ENCODE measurements around the gene THOP1. TPM values are rescaled to one million over a fixed set of nuclear protein-coding genes. Genes with fewer than 3 reads are reported as not detected.

The THOP1 gene
- total and polyA plus RNA-seq, 7 donors = 23.2 to 97.0 (median 39.8) TPM

DNA sequence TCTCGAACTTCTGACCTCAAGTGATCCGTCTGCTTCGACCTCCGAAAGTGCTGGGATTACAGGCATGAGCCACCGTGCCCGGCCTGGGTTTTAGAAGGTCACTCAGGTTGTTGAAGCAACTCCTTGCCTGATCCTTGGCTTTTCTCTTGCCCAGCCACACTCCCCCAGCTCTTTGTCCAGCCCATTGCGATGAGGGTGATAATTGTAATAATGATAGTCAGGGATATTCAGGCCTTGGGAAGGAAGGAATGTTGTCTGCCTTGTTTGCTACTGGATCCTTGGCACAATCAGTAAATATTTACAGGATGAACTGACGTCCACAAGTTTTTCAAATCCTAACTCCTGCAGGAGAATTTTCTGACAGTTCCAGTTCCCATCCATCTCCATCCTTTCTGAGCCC is 1.8 kb downstream of the THOP1 start:
- DNase-seq = no peak
- no peak overlapping the region for H3K4me3 ChIP-seq
- H3K9me3 ChIP-seq = no peaks in the 10 kb centered on the region
- intact Hi-C loops (cut with DNase I) = loop anchor here (10.0 kb wide), 1 partner anchor 362 kb away; the partner anchor contains the start of gene TIMM13
- 88 to 90% methylated on average over 8 of the region's 8 CpGs for WGBS, 2 donors
- peaks cover 0 to 18% (median 5%) of the 10 kb centered on the region in 4 donors for H3K36me3 ChIP-seq
- TF ChIP-seq POLR2AphosphoS5 (IDR thresholded peaks at IDR 0.05) (no peak), POLR2A (IDR thresholded peaks at IDR 0.05) (no peak), EP300 (IDR thresholded peaks at IDR 0.05) (no peak)
- TF ChIP-seq, protein P1, sequence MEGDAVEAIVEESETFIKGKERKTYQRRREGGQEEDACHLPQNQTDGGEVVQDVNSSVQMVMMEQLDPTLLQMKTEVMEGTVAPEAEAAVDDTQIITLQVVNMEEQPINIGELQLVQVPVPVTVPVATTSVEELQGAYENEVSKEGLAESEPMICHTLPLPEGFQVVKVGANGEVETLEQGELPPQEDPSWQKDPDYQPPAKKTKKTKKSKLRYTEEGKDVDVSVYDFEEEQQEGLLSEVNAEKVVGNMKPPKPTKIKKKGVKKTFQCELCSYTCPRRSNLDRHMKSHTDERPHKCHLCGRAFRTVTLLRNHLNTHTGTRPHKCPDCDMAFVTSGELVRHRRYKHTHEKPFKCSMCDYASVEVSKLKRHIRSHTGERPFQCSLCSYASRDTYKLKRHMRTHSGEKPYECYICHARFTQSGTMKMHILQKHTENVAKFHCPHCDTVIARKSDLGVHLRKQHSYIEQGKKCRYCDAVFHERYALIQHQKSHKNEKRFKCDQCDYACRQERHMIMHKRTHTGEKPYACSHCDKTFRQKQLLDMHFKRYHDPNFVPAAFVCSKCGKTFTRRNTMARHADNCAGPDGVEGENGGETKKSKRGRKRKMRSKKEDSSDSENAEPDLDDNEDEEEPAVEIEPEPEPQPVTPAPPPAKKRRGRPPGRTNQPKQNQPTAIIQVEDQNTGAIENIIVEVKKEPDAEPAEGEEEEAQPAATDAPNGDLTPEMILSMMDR (IDR thresholded peaks at IDR 0.05) = no peak
- no peaks in the 10 kb centered on the region for H3K27me3 ChIP-seq
- no peak overlapping the region for H3K27ac ChIP-seq
- peaks cover 0 to 32% (median 28%) of the 10 kb centered on the region in 4 donors for H3K4me1 ChIP-seq

DNA sequence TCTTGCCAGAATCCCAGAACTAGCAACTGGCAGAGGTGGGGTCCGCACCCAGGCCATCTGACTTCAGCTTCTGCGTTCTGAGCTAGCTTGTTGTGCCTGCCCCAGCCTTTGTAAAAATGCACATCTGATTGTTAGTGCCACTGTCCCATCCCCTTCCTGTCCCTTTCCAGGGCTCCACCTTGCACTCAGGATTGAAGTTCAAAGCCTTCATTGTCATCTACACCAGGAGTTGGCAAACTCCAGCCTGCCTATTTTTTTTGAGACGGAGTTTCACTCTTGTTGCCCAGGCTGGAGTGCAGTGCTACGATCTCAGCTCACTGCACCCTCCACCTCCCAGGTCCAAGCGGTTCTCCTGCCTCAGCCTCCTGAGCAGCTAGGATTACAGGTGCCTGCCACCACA is 2.9 kb downstream of the THOP1 start:
- no peak for TF ChIP-seq EP300 (IDR thresholded peaks at IDR 0.05)
- TF ChIP-seq, protein P1 (IDR thresholded peaks at IDR 0.05) = no peak
- H3K4me3 ChIP-seq = no peak overlapping the region
- 89 to 93% methylated on average over 5 of the region's 5 CpGs for whole genome bisulfite sequencing, 2 donors
- no peaks in the 10 kb centered on the region for H3K9me3 ChIP-seq
- DNase-seq = no peak
- peaks cover 0 to 19% (median 5%) of the 10 kb centered on the region in 4 donors for H3K36me3 ChIP-seq
- intact Hi-C loops (cut with DNase I) = loop anchor here (10.0 kb wide), 1 partner anchor 363 kb away; the partner anchor contains the start of gene TIMM13
- H3K27ac ChIP-seq = no peak overlapping the region
- H3K4me1 ChIP-seq = peaks cover 0 to 27% (median 24%) of the 10 kb centered on the region in 4 donors
- H3K27me3 ChIP-seq = no peaks in the 10 kb centered on the region

DNA sequence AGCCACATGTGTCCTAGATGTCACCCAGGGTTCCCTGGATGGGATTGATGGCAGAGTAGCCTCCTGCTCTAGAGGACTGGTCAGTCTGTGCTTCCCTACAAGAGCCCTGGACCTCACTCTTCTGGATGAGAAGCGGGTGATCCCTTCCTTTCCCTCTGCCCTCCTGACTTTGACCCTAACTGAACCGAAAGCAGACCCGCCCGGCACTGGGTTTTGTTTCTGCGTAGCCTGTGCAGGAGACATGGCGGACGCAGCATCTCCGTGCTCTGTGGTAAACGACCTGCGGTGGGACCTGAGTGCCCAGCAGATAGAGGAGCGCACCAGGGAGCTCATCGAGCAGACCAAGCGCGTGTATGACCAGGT is 4.9 kb downstream of the THOP1 start:
- peaks cover 0 to 29% (median 11%) of the 10 kb centered on the region in 4 donors for H3K36me3 ChIP-seq
- TF ChIP-seq, protein P1 (IDR thresholded peaks at IDR 0.05) = no peak
- TF ChIP-seq EP300 (IDR thresholded peaks at IDR 0.05) = no peak
- TF ChIP-seq POLR2AphosphoS5 (IDR thresholded peaks at IDR 0.05) = no peak
- TF ChIP-seq POLR2A (IDR thresholded peaks at IDR 0.05) = no peak
- H3K9me3 ChIP-seq = no peaks in the 10 kb centered on the region
- 94 to 97% methylated on average over 14 of the region's 14 CpGs for WGBS, 2 donors
- DNase-seq = no peak
- no peak overlapping the region for H3K27ac ChIP-seq
- no peak overlapping the region for H3K4me3 ChIP-seq
- H3K27me3 ChIP-seq = no peaks in the 10 kb centered on the region
- intact Hi-C loops (cut with DNase I) = no loop called here
- H3K4me1 ChIP-seq = peaks cover 0 to 12% (median 9%) of the 10 kb centered on the region in 4 donors

DNA sequence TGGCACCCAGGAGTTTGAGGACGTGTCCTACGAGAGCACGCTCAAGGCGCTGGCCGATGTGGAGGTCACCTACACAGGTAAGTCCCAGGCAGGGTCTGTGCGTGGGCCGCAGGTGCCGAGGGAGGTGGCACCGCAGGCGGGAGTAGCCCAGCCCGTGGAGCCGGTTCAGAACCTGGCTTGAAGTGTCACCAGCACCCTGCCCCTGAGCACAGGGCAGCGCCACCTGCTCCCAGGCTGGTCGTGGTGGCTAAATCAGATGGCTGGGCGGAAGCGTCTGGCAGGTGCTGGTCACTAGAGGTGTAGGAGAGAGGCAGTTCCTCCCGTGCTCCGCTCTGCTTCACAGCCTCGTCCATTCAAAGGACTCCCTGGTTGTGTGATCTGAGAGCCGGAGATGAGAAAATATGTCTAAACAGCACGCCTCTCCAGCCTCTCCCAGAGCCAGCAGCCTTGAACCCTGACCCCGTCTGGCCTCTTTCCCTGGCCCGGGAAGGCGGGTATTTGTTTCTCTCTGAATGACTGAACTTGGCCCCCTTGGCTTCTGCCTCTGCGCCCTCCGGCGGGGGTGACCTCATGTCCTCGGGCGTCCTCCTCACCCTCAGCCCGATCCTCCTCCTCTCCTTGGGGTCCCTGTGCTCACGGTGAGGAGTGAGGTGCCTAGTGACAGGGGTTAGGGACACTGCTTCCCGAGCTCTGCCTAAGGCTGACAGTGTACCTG is 5.4 kb downstream of the THOP1 start:
- peaks cover 0 to 9% (median 8%) of the 10 kb centered on the region in 4 donors for H3K4me1 ChIP-seq
- peaks cover 0 to 34% (median 12%) of the 10 kb centered on the region in 4 donors for H3K36me3 ChIP-seq
- no peaks in the 10 kb centered on the region for H3K27me3 ChIP-seq
- DNase-seq = no peak
- H3K4me3 ChIP-seq = no peak overlapping the region
- H3K27ac ChIP-seq = no peak overlapping the region
- TF ChIP-seq POLR2AphosphoS5 (IDR thresholded peaks at IDR 0.05) = no peak
- 93 to 94% methylated on average over 32 of the region's 32 CpGs for WGBS, 2 donors
- H3K9me3 ChIP-seq = no peaks in the 10 kb centered on the region
- intact Hi-C loops (cut with DNase I) = no loop called here

DNA sequence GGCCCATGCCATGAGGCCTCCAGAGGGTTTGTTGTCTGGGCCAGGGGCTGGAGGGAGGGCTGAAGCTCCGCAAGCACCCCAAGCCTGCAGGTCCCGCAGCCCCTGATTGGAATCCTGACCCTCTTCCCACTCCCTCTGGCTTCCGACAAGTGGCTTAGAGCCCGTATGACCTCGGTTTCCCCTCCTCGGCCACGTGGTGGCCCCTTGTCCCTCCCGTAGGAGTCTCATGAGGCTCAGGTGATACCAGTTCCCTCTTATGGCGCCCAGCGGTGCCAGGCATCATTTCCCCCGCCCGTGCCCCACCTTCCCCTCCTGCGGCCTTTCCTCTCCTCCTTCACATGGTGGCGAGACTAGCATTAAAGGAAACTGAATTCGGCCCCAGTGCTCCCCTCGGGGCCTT is 6.1 kb downstream of the THOP1 start:
- H3K36me3 ChIP-seq = peaks cover 0 to 39% (median 12%) of the 10 kb centered on the region in 4 donors
- 90 to 92% methylated on average over 16 of the region's 16 CpGs for WGBS, 2 donors
- H3K9me3 ChIP-seq = no peaks in the 10 kb centered on the region
- H3K4me1 ChIP-seq = peaks cover 0 to 2% (median under 1%) of the 10 kb centered on the region in 4 donors
- intact Hi-C loops (cut with DNase I) = no loop called here
- H3K4me3 ChIP-seq = no peak overlapping the region
- TF ChIP-seq POLR2A (IDR thresholded peaks at IDR 0.05) (no peak), POLR2AphosphoS5 (IDR thresholded peaks at IDR 0.05) (no peak), EP300 (IDR thresholded peaks at IDR 0.05) (no peak)
- TF ChIP-seq, protein P1 (IDR thresholded peaks at IDR 0.05) = no peak
- H3K27me3 ChIP-seq = no peaks in the 10 kb centered on the region
- DNase-seq = no peak
- no peak overlapping the region for H3K27ac ChIP-seq
